GM20431 (cell line): ENCODE measurements around the gene ECHS1.
"Not testable (repeated sequence)": the region's sequence is repeated elsewhere in the genome, so short reads cannot be mapped to it uniquely, and the experiment has no call there.

Experiments
- in situ Hi-C: fragments of 300-500 bp; cut with MseI, MboI; formaldehyde crosslinking; loops from one replicate; pipeline ENCODE4 v1.15.0; 2020; ENCODE audit warnings: low sequenced_read_pairs; ENCODE audit not compliant: unreplicated experiment

Gene ECHS1

GRCh38 chr10:133328358-133329343, 44.5 kb downstream of the ECHS1 start:
- in situ Hi-C loops, result no loop called here

- in situ Hi-C loops, result no loop called here
Measured at GRCh38 chr10:133327651-133328357, 45.4 kb downstream of the ECHS1 start.

GRCh38 chr10:133326745-133327650, 46.2 kb downstream of the ECHS1 start:
- in situ Hi-C loops, result no loop called here

GRCh38 chr10:133326223-133326551, 47.0 kb downstream of the ECHS1 start:
- in situ Hi-C loops, result no loop called here

GRCh38 chr10:133325440-133326222, 47.5 kb downstream of the ECHS1 start:
- in situ Hi-C loops, result no loop called here

GRCh38 chr10:133324857-133325260, 48.3 kb downstream of the ECHS1 start:
- in situ Hi-C loops, result no loop called here

GRCh38 chr10:133324198-133324792, 48.9 kb downstream of the ECHS1 start:
- in situ Hi-C loops, result no loop called here

- in situ Hi-C loops, result not testable (repeated sequence)
Measured at GRCh38 chr10:133322064-133322709, 51.0 kb downstream of the ECHS1 start.

- in situ Hi-C loops, result not testable (repeated sequence)
Measured at GRCh38 chr10:133320852-133321422, 52.2 kb downstream of the ECHS1 start.

- in situ Hi-C loops, result no loop called here
Measured at GRCh38 chr10:133318494-133319127, 54.5 kb downstream of the ECHS1 start.

- in situ Hi-C loops, result no loop called here
Measured at GRCh38 chr10:133316732-133317131, 56.4 kb downstream of the ECHS1 start.

GRCh38 chr10:133316266-133316665, 56.9 kb downstream of the ECHS1 start:
- in situ Hi-C loops, result no loop called here

- in situ Hi-C loops, result no loop called here
Measured at GRCh38 chr10:133315847-133316246, 57.3 kb downstream of the ECHS1 start.

- in situ Hi-C loops, result no loop called here
Measured at GRCh38 chr10:133314911-133315310, 58.2 kb downstream of the ECHS1 start.

- in situ Hi-C loops, result no loop called here
Measured at GRCh38 chr10:133313192-133313591, 60.0 kb downstream of the ECHS1 start.

GRCh38 chr10:133312769-133313145, 60.4 kb downstream of the ECHS1 start:
- in situ Hi-C loops, result no loop called here
